Uterus (tissue), 4 donors: ENCODE measurements around the gene MAML2. TPM values are rescaled to one million over a fixed set of nuclear protein-coding genes. Genes with fewer than 3 reads are reported as not detected.

Source experiments
- DNase-seq, 2 donors: peaks; one replicate each; pipeline ENCODE4 v3.0.0-alpha.2; 2019 to 2020
- H3K27ac ChIP-seq, 2 donors: fragments of 200-600 bp; sonication (generic); 1 replicate in 1 of 2; 2 replicates in 1 of 2; pipeline ENCODE4 v1.5.1; 2016 to 2018
- H3K27me3 ChIP-seq, 2 donors: fragments of 200-600 bp; sonication (generic); one replicate each; pipeline ENCODE4 v1.5.1; 2018 to 2019; ENCODE audit warnings: control low read depth in 1 of 2
- H3K36me3 ChIP-seq, 2 donors: fragments of 200-600 bp; sonication (generic); one replicate each; pipeline ENCODE4 v1.5.1; 2019; ENCODE audit warnings: control low read depth in 1 of 2
- H3K4me1 ChIP-seq, 2 donors: fragments of 200-600 bp; sonication (generic); one replicate each; pipeline ENCODE4 v1.5.1; 2018 to 2019; ENCODE audit warnings: control low read depth in 1 of 2
- H3K4me3 ChIP-seq, 2 donors: fragments of 200-600 bp; sonication (generic); 1 replicate in 1 of 2; 2 replicates in 1 of 2; pipeline ENCODE4 v1.5.1; 2018 to 2019; ENCODE audit warnings: mild to moderate bottlenecking in 1 of 2
- H3K9me3 ChIP-seq, 2 donors: fragments of 200-600 bp; sonication (generic); one replicate each; pipeline ENCODE4 v1.5.1; 2019; ENCODE audit warnings: control low read depth in 1 of 2
- POLR2A ChIP-seq, 2 donors: fragments of 450-650 bp; IDR thresholded peaks; one replicate each; pipeline ENCODE4 v1.6.1; 2016; ENCODE audit warnings: antibody characterized with exemption in 2 of 2, mild to moderate bottlenecking in 1 of 2, moderate library complexity in 1 of 2
- intact Hi-C: fragments of 100-400 bp; cut with DNase I; formaldehyde crosslinking; loops from one replicate; pipeline ENCODE4 v1.15.1; 2023; ENCODE audit warnings: low total_unique reads
- total RNA-seq, 4 donors: library from RNA; depleted of rRNA in 3 of 4; stranded (reverse); fragments of >200 nt in 3 of 4; gene quantifications; one replicate each; pipeline versions ENCODE4 v1.1.0 to v1.2.4, GENCODE V29; 2014 to 2023
- TF ChIP-seq, protein P1 (sequence below), 4 experiments: fragments of 200-600 bp in 2 of 4; fragments of 450-650 bp in 2 of 4; sonication (generic) in 2 of 4; IDR thresholded peaks; one replicate each; pipeline ENCODE4 v1.5.1; 2016 to 2019; ENCODE audit warnings: antibody characterized with exemption in 4 of 4, mild to moderate bottlenecking in 2 of 4, moderate library complexity in 1 of 4
- donor health status: DM: yes; HTN: yes; CAD: no.

MAML2 gene
- total RNA-seq, 4 donors from 2014 or later = 8.2 to 35.9 (median 19.8) TPM

DNA sequence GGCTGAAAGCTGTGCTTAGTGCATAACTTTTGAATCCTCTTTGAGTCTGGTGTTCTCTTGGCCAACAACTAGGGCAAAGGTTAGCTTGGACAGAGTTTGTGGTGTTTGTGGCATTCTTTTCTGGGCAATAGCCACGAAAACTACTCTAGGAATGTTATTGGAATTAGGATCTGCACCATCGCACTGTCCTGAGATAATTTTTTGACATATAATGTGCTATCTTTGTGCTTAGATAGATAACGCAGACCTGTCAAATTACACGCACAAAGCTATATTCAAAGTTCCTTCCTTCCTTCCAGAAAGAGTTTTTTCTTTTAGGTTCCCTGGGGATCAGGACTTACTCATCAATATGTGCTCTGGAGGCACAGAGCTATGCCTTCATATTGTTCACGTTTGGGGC lies 252.3 kb downstream of the MAML2 start:
- Histone ChIP-seq H3K27ac (peak overlapping the region in 1 of 2 donors; percentile 13), H3K9me3 (no peaks in the 10 kb centered on the region), H3K4me1 (no peaks in the 10 kb centered on the region), H3K4me3 (no peak overlapping the region), H3K27me3 (no peaks in the 10 kb centered on the region), H3K36me3 (no peaks in the 10 kb centered on the region)
- intact Hi-C loops = no loop called here
- TF ChIP-seq POLR2A (IDR thresholded peaks at IDR 0.05) = no peak
- TF ChIP-seq, protein P1, sequence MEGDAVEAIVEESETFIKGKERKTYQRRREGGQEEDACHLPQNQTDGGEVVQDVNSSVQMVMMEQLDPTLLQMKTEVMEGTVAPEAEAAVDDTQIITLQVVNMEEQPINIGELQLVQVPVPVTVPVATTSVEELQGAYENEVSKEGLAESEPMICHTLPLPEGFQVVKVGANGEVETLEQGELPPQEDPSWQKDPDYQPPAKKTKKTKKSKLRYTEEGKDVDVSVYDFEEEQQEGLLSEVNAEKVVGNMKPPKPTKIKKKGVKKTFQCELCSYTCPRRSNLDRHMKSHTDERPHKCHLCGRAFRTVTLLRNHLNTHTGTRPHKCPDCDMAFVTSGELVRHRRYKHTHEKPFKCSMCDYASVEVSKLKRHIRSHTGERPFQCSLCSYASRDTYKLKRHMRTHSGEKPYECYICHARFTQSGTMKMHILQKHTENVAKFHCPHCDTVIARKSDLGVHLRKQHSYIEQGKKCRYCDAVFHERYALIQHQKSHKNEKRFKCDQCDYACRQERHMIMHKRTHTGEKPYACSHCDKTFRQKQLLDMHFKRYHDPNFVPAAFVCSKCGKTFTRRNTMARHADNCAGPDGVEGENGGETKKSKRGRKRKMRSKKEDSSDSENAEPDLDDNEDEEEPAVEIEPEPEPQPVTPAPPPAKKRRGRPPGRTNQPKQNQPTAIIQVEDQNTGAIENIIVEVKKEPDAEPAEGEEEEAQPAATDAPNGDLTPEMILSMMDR (IDR thresholded peaks at IDR 0.05) = no peak
- no peak for DNase-seq

DNA sequence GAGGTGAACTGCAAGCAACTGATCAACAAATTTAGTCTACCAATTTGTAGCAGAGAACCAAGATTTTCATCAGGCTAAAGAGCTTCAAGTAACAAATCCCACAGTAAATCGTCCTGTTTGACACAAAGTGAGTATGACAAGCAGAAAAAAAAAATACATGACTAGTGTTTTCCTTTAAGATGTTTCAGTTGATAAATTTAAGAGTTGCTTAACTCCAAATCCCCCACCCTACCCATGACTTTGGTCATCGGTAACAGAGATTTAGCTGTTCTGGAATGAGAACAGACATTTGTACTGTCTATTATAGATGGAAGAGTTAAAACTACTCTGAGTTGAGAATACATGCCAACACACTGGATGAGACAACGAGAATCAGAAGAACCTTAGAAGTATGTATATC lies 254.1 kb downstream of the MAML2 start:
- no peak overlapping the region for H3K27ac ChIP-seq
- no peaks in the 10 kb centered on the region for H3K4me1 ChIP-seq
- TF ChIP-seq POLR2A (IDR thresholded peaks at IDR 0.05) = no peak
- TF ChIP-seq, protein P1 (IDR thresholded peaks at IDR 0.05) = no peak
- H3K36me3 ChIP-seq = no peaks in the 10 kb centered on the region
- H3K27me3 ChIP-seq = no peaks in the 10 kb centered on the region
- no peak for DNase-seq
- H3K9me3 ChIP-seq = no peaks in the 10 kb centered on the region
- no peak overlapping the region for H3K4me3 ChIP-seq
- intact Hi-C loops = no loop called here

DNA sequence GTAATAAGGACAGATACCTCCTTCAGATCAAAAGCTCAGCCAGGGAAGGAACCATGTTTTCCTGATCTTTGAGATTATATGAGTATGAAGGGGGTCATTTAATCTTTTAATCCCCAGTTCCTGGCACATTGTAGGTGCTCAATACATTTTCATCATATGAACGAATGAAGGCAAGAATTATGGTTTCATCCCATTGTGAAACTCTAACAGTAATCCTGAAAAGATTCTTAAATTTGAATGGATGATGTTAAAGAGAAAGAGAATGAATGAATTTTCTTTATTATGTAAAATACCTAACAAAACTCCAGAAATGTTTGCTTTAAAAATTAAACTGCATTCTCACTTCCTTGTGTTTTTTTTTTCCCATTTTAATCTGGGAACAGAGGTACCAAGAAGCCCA lies 256.9 kb downstream of the MAML2 start:
- no peak for DNase-seq
- intact Hi-C loops = no loop called here
- Histone ChIP-seq H3K4me1 (no peaks in the 10 kb centered on the region), H3K27me3 (no peaks in the 10 kb centered on the region), H3K27ac (no peak overlapping the region), H3K36me3 (no peaks in the 10 kb centered on the region), H3K4me3 (no peak overlapping the region), H3K9me3 (no peaks in the 10 kb centered on the region)
- TF ChIP-seq POLR2A (IDR thresholded peaks at IDR 0.05) = no peak
- TF ChIP-seq, protein P1 (IDR thresholded peaks at IDR 0.05) = no peak

DNA sequence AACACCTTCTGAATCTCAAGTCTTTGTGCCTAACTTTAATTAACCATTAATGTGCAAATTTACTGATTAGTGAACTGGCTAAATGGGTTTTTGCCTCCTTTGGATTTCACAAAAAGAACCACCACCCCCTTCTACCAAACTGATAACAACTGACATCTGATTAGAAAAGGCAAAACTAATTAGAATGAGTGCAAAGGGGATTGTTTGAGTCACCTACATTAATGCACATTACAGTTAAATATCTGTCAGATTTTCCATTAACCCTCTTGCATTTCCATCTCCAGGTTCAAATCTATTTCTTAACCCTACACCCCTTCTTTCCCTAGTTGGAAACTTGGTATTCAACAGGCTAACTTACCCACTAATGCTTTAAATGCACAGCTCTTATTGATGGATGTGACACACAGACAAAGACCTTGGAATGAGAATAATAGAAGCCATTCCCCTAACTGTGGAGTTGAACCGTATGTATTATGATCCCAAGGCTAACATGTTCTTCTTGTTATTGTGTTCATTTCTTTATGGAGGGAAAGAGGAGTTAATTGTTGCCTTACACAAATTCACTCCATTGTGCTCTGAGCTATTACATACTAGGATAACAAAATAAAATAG lies 257.6 kb downstream of the MAML2 start:
- Histone ChIP-seq H3K9me3 (no peaks in the 10 kb centered on the region), H3K27me3 (no peaks in the 10 kb centered on the region), H3K4me1 (no peaks in the 10 kb centered on the region), H3K36me3 (no peaks in the 10 kb centered on the region), H3K4me3 (no peak overlapping the region), H3K27ac (no peak overlapping the region)
- no peak for DNase-seq
- intact Hi-C loops = no loop called here
- TF ChIP-seq POLR2A (IDR thresholded peaks at IDR 0.05) = no peak
- TF ChIP-seq, protein P1 (IDR thresholded peaks at IDR 0.05) = no peak

DNA sequence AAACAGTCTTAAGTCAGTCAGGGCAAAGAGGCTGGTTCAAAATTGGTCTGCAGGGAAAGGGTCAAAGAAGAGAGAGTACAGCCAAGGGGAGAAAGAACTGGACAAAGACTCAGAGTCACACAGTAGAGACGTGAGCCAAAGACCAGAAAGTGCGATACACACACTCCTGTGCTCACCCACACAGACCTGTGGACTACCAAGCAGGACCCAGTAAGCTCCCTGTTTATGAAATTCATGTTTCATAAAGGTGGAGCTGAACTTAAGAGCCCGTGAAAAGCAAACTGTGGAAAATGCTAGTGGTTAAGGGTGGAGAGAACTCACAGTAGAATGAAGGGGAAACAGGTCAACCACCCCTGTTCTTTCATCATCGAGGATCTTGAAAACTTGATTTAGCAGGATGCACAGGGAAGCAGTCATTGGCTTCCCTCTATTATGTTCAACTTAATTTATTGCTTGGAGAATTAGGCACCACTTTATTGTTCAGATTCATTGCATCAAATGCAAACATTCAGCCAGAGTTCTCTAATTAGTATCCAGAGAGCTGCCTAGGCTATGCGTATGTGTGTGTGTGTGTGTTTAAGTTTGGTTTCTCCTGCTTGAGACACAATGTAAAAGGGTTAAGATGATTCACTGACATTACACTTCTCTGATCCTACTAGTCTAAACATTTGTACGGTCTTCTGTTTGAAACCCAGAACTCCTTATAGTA lies 258.2 kb downstream of the MAML2 start:
- TF ChIP-seq, protein P1 (IDR thresholded peaks at IDR 0.05) = no peak
- Histone ChIP-seq H3K4me1 (no peaks in the 10 kb centered on the region), H3K27ac (no peak overlapping the region), H3K36me3 (no peaks in the 10 kb centered on the region), H3K9me3 (no peaks in the 10 kb centered on the region), H3K27me3 (no peaks in the 10 kb centered on the region), H3K4me3 (no peak overlapping the region)
- no peak for DNase-seq
- intact Hi-C loops = no loop called here
